NK-92 (cell line): Measurements from ENCODE around the gene FRAT2.

Experiments used
- DNase-seq: peaks from one replicate; lab custom pipeline; 2025; ENCODE audit not compliant: unreplicated experiment; lab: John Stamatoyannopoulos, UW

The FRAT2 gene

DNA sequence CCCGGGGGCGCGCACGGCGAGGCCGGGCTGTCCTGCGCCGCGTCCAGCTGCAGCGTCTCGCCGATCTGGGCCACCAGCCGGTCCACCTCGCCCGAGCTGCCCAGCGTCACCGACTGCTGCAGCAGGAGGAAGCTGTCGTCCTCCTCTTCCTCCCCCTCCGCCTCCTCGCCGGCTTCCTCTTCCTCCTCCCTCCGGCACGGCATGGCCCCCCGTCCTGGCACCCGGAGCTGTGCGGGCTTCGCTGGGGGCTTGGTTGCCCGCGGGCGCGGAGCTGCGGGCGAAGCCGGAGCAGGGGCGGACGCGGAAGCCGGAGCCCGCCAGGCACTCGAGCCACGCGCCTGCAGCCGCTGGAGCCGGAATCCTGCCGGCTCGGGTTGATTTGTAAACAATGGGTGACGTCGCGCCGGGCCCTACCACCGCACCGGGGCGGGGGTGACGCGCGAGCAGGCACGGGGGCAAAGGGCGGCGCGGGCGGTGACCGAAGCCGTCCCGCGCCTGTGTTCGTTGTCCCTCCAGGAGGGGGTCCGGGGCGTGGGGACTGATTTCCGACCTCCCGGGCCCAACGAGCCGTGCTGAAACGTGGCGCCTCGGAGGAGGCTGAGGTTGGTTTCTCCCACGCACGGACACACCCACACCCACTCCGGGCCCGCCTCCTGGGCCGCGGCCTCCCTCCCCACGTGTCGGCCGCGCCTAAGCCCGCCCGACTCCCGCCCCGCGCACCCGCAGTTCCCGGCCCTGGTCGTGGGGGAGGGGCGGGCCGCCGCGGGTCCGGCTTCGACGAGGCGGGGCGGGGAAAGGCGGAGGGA lies at the start of gene FRAT2:
FRAT2 (minus strand) TSS at position 360 of the 806 bp plus-strand sequence; CDS start at position 203, 157 bp downstream.
- no peak for DNase-seq

- no peak for DNase-seq
Measured at GRCh38 chr10:97384156-97384555, 49.6 kb upstream of the FRAT2 start.

DNA sequence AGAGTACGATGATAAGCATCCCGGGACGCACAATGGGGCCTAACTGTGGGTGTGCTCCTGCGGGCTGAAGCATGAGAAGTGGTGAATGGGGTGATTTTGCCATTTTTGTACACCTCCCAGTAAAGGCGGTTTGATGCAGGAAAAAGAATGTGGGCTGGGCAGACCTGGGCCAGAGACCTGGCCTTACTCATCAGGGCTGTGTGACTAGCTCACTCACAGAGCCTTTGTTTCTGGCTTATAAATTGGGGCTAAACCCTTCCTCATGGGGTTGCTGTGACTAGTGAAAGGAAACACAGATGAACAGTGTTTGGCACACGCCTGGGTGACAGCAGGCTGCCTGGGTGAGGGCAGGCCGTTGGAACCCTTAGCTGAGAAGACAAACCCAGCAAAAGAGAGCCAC lies 48.6 kb upstream of the FRAT2 start:
- no peak for DNase-seq

- no peak for DNase-seq
Measured at GRCh38 chr10:97381626-97382025, 47.1 kb upstream of the FRAT2 start.

- DNase-seq = no peak
Measured at GRCh38 chr10:97380516-97380915, 46.0 kb upstream of the FRAT2 start.

GRCh38 chr10:97378933-97379921 lies 44.7 kb upstream of the FRAT2 start:
- DNase-seq = no peak

DNA sequence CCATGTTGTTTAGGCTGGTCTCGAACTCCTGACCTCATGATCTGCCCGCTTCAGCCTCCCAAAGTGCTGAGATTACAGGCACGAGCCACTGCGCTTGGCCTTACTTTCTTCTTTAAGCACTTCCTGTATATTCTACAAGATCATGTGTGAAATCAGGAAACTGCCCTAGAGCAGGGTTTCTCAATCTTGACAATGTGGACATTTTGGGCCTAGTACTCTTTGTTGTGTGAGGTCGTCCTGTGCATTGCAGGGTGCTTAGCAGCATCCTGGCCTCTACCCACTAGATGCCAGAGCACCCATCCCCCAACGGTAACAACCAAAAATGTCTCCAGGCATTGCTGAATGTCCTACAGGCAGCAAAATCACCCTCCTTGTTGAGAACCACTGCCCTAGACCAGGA lies 41.9 kb upstream of the FRAT2 start:
- DNase-seq = no peak

- no peak for DNase-seq
Measured at GRCh38 chr10:97373456-97373855, 38.9 kb upstream of the FRAT2 start.

- no peak for DNase-seq
Measured at GRCh38 chr10:97372233-97372875, 37.8 kb upstream of the FRAT2 start.

GRCh38 chr10:97371696-97372095 lies 37.2 kb upstream of the FRAT2 start:
- DNase-seq = no peak

DNA sequence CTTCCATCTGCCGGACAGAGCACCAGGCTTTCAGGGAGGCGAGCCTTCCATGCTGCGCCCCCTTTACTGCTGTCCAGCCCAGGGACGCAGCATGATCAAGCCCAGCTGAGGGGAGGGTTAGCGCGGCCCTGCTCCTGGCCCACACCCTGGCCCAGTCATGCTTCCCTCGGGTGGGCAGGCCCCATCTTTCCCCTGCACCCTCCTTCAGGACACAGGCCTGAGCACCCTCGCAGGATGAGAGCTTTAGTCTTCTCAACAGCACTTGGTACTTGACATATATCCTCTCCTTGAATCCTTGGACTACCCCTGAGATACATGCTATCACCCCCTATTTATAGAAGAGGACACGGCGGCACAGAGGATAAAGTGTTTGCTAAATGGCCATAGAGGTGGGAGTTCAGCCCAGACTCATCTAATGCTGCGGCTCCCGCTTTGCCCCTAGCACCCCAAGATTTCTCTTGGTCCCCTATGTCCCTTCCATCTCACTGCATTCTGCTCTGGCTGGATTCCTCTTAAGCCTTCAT lies 32.7 kb upstream of the FRAT2 start:
- no peak for DNase-seq

GRCh38 chr10:97366572-97366971 lies 32.0 kb upstream of the FRAT2 start:
- no peak for DNase-seq

DNA sequence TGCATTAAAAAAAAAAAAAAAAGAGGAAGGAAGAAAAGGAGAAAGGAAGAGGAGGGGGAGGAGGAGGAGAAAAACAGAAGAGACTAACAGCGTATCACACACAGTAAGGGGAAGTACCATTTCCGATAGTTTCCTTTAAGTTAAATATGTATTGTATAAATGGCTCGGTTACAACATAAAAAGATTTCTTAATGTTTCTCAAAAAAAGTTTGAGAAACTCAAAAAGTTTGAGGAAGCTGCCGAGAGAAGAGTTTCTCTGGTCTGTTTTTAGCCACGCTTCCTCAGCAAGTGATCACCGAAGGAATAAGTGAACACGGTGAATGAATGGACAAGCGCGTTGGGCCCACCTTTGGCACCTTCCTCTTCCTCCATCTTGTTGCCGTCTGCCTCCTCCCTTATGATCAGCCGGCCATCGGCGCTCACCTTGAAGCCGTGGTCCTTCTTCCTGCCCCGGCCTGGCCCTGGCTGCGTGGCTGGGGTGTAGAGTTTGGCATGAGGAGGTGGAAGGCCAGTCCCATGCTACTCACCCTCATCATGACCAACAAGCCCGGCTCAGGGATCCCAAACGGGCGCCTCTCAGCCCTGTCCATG lies 31.3 kb upstream of the FRAT2 start:
- DNase-seq = no peak

DNA sequence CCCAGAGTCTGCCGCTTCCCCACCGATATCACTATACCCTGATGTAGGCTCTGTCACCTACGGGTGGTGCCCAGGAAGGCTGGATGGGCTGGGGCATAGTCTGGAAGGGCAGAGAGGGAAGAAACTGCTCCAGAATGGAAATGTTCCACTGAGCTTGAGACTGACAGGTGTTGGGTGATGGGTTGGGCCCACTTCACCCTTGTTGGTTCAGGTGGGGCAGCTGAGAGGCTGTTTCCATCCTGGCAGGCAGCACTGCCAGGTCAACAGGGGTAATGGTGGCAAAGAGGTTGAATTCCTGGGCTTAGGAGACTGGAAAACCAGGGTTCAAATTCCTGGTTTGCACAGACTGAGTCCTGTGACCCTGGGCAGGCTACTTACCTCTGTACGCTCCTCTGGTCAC lies 28.5 kb upstream of the FRAT2 start:
- DNase-seq = no peak

DNA sequence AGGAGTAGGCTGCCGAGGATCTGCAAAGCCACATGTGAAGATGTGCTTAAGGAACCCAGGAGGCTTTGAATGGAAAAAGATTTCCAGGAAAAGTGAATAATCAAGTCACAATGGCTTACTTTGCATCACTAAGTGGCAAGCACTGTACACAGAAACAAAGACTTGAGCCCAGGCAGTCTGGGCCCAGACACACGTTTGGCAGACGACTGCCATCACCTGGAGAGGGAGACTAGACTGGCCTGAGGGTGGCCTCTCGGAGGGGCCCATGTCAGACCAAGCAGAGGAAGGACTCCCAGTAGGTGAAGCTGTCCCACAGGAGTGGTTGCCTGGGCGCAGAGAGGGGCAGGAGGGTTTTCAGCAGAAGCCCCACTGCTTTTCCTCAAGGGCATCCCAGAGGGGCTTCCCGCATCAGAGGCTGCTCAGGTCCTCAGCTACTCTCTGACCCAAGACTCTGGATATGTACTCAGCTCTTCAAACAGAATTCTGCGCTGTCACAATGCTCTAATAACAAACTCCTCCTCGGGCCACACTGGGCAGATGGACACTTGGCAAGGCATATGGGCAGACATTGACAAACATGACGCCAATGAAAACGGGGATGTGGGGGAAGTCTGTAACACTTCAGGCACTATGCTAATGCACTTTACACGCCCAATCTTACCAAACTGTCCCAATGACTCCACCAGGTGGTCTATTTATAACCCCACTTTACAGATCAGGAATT lies 27.9 kb upstream of the FRAT2 start:
- DNase-seq = no peak

DNA sequence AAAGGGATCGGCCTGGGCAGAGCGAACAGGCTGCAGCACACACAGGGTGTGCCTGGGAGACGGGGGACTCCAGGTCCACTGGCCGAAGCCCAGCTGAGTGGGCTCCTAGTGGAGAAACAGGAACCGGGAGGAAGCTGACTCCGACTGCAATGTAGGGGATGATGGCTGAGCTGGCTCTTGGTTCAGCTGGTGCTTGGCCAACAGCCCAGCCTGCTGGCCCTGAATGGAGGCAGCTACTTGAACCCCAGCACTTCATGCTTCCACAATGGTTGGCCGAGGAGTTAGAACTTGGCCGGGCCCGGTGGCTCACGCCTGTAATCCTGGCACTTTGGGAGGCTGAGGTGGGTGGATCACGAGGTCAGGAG lies 27.0 kb upstream of the FRAT2 start:
- DNase-seq = no peak

DNA sequence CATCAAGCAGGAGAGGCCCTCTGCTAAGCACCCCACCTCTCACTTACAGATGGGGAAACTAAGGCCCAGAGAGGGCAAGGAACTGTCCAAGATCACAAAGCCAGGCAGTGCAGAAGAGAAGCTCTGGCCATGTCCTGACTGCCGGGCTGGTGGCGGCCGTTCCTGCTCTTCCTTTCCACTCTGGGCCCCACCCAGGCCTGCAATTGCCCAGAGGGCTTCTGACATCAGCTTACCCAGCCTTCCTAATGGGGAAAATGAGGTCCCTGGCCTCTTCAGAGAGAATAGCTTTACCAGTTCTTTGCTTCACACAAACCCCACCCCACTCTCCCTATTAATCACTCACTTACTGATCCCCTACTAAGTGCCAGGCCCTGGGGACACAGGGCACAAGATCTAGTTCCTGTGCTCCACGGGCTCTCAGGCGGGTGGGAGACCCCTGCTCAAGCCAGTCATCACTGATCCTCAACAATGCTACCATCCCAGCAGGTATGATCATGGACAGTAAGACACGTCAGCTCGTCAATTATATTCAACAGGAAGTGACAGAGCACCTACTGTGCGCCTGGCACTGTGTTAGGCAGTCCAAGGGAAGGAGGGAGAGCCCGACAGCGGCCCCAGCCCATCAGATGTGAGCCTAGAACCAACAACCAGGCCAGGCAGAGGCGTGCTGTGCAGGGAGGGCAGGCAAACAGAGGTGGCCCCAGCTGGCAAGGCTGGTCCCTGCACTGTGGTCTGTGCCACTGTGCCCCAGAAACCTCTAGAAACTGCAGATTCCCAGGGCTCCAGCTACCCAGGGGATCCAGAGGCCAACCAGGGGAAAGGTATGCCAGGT lies 26.4 kb upstream of the FRAT2 start:
- no peak for DNase-seq

DNA sequence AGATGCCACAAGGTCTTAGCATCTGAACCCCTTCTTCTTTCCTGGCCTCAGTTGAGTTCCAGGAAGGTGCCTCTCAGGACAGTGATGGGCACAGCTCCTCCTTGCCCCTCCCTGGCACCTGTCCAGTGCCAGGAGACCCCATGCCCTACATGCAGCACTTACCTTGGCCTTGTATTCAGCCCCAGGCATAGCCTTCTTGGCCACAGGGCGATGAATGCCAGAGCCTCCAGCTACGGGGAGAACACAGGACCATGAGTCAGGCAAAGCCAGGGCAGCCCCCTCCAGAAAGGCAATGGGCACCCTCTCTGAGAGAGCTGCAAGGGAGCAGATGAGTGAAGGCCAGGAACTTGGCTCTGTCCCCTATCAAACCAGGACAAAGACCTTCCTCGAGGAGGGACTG lies 24.3 kb upstream of the FRAT2 start:
- DNase-seq = no peak

DNA sequence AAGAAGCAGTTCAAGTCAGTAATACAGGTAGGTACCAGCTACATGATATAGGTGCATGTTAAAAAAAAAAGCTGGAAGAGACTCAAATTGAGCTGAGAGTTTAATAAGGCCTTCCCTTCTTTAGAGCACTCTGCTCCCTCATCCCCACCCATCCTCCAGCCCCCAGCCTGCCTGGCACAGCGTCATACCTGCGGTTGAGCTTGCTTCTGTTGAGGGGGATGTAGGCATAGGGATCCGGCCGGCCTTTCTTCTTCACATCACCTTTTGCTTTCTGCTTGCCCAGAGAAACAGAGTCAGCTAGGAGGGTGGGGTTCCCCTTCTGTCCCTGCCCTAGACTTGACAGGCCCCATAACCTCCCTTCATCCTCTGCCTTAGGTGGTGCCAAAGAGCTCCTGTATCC lies 23.8 kb upstream of the FRAT2 start:
- no peak for DNase-seq
